Fibroblast of skin of right quadriceps (primary cell): ENCODE measurements around the gene ACSS3.

Source experiments
- DNase-seq: peaks from one replicate; pipeline ENCODE4 v3.0.0-alpha.2; 2013

Gene ACSS3

GRCh38 chr12:81303935-81304334 lies 226.1 kb downstream of the ACSS3 start:
- no peak for DNase-seq
